ENCODE results near the gene TTN.

TTN gene

GRCh38 chr2:178796079-178796677 is 11.0 kb downstream of the TTN start:
- no peak overlapping the region for H3K27ac Mint-ChIP-seq
- CTCF ChIA-PET, result interaction anchor here (0.8 to 3.4 kb wide), 9 partner anchors 23 to 615 kb away, joined by 3 to 17 read pairs (median 10); no protein-coding TSS in a partner anchor
- H3K36me3 Mint-ChIP-seq, result no peaks in the 10 kb centered on the region
- H3K4me3 Mint-ChIP-seq, result no peak overlapping the region
- DNase-seq, result no peak
- no peaks in the 10 kb centered on the region for H3K27me3 Mint-ChIP-seq
- H3K9me3 Mint-ChIP-seq, result no peaks in the 10 kb centered on the region
- peaks cover 3% of the 10 kb centered on the region for H3K4me1 Mint-ChIP-seq

GRCh38 chr2:178787934-178788333 is 19.3 kb downstream of the TTN start:
- no peaks in the 10 kb centered on the region for H3K27me3 Mint-ChIP-seq
- no peak overlapping the region for H3K4me3 Mint-ChIP-seq
- CTCF ChIA-PET, result no interaction called here
- H3K4me1 Mint-ChIP-seq, result peaks cover 9% of the 10 kb centered on the region
- no peak overlapping the region for H3K27ac Mint-ChIP-seq
- H3K9me3 Mint-ChIP-seq, result no peaks in the 10 kb centered on the region
- H3K36me3 Mint-ChIP-seq, result no peaks in the 10 kb centered on the region
- no peak for DNase-seq

- Mint-ChIP-seq H3K27ac (no peak overlapping the region), H3K36me3 (no peaks in the 10 kb centered on the region), H3K4me3 (no peak overlapping the region), H3K4me1 (peaks cover 9% of the 10 kb centered on the region), H3K9me3 (no peaks in the 10 kb centered on the region), H3K27me3 (no peaks in the 10 kb centered on the region)
- DNase-seq, result no peak
- CTCF ChIA-PET, result no interaction called here
These were observed 20.1 kb downstream of the TTN start for GRCh38 chr2:178787155-178787554.

GRCh38 chr2:178783889-178784288 is 23.3 kb downstream of the TTN start:
- DNase-seq, result no peak
- H3K4me3 Mint-ChIP-seq, result no peak overlapping the region
- CTCF ChIA-PET, result interaction anchor here (0.7 kb wide), 1 partner anchor 10 kb away, joined by 4 read pairs; no protein-coding TSS in a partner anchor
- no peaks in the 10 kb centered on the region for H3K27me3 Mint-ChIP-seq
- no peaks in the 10 kb centered on the region for H3K9me3 Mint-ChIP-seq
- H3K36me3 Mint-ChIP-seq, result peaks cover 2% of the 10 kb centered on the region
- no peak overlapping the region for H3K27ac Mint-ChIP-seq
- no peaks in the 10 kb centered on the region for H3K4me1 Mint-ChIP-seq

GRCh38 chr2:178782236-178782635 is 25.0 kb downstream of the TTN start:
- Mint-ChIP-seq H3K4me1 (no peaks in the 10 kb centered on the region), H3K9me3 (no peaks in the 10 kb centered on the region), H3K36me3 (peaks cover 2% of the 10 kb centered on the region), H3K27ac (no peak overlapping the region), H3K27me3 (no peaks in the 10 kb centered on the region), H3K4me3 (no peak overlapping the region)
- no peak for DNase-seq
- CTCF ChIA-PET, result no interaction called here

- no peaks in the 10 kb centered on the region for H3K27me3 Mint-ChIP-seq
- peaks cover 9% of the 10 kb centered on the region for H3K36me3 Mint-ChIP-seq
- no peak overlapping the region for H3K4me3 Mint-ChIP-seq
- CTCF ChIA-PET, result interaction anchor here (0.6 kb wide), 1 partner anchor 12 kb away, joined by 4 read pairs; no protein-coding TSS in a partner anchor
- H3K9me3 Mint-ChIP-seq, result no peaks in the 10 kb centered on the region
- no peak for DNase-seq
- H3K27ac Mint-ChIP-seq, result no peak overlapping the region
- H3K4me1 Mint-ChIP-seq, result no peaks in the 10 kb centered on the region
These were observed 29.6 kb downstream of the TTN start for GRCh38 chr2:178777577-178777976.

GRCh38 chr2:178776751-178777150 is 30.5 kb downstream of the TTN start:
- CTCF ChIA-PET, result no interaction called here
- H3K9me3 Mint-ChIP-seq, result no peaks in the 10 kb centered on the region
- H3K36me3 Mint-ChIP-seq, result peaks cover 9% of the 10 kb centered on the region
- no peaks in the 10 kb centered on the region for H3K27me3 Mint-ChIP-seq
- no peaks in the 10 kb centered on the region for H3K4me1 Mint-ChIP-seq
- no peak for DNase-seq
- H3K27ac Mint-ChIP-seq, result no peak overlapping the region
- H3K4me3 Mint-ChIP-seq, result no peak overlapping the region

GRCh38 chr2:178775975-178776374 is 31.2 kb downstream of the TTN start:
- Mint-ChIP-seq H3K36me3 (peaks cover 9% of the 10 kb centered on the region), H3K4me3 (no peak overlapping the region), H3K27ac (no peak overlapping the region), H3K4me1 (no peaks in the 10 kb centered on the region), H3K27me3 (no peaks in the 10 kb centered on the region), H3K9me3 (no peaks in the 10 kb centered on the region)
- CTCF ChIA-PET, result interaction anchor here (0.7 kb wide), 1 partner anchor 75 kb away, joined by 3 read pairs; no protein-coding TSS in a partner anchor
- DNase-seq, result no peak

- peaks cover 2% of the 10 kb centered on the region for H3K36me3 Mint-ChIP-seq
- no peaks in the 10 kb centered on the region for H3K9me3 Mint-ChIP-seq
- H3K4me1 Mint-ChIP-seq, result no peaks in the 10 kb centered on the region
- DNase-seq, result no peak
- H3K27ac Mint-ChIP-seq, result no peak overlapping the region
- no peaks in the 10 kb centered on the region for H3K27me3 Mint-ChIP-seq
- H3K4me3 Mint-ChIP-seq, result no peak overlapping the region
- CTCF ChIA-PET, result no interaction called here
These were observed 36.7 kb downstream of the TTN start for GRCh38 chr2:178770518-178770917.

GRCh38 chr2:178767094-178768060 is 39.8 kb downstream of the TTN start:
- Mint-ChIP-seq H3K36me3 (no peaks in the 10 kb centered on the region), H3K4me1 (no peaks in the 10 kb centered on the region), H3K27ac (no peak overlapping the region), H3K4me3 (no peak overlapping the region), H3K27me3 (no peaks in the 10 kb centered on the region), H3K9me3 (no peaks in the 10 kb centered on the region)
- CTCF ChIA-PET, result no interaction called here
- no peak for DNase-seq

GRCh38 chr2:178764097-178764496 is 43.1 kb downstream of the TTN start:
- H3K4me1 Mint-ChIP-seq, result peaks cover 3% of the 10 kb centered on the region
- H3K9me3 Mint-ChIP-seq, result no peaks in the 10 kb centered on the region
- DNase-seq, result no peak
- CTCF ChIA-PET, result interaction anchor here (0.8 to 2.2 kb wide), 3 partner anchors 361 to 677 kb away, joined by 3 to 8 read pairs (median 6); no protein-coding TSS in a partner anchor
- H3K36me3 Mint-ChIP-seq, result no peaks in the 10 kb centered on the region
- no peak overlapping the region for H3K4me3 Mint-ChIP-seq
- no peak overlapping the region for H3K27ac Mint-ChIP-seq
- no peaks in the 10 kb centered on the region for H3K27me3 Mint-ChIP-seq

GRCh38 chr2:178761759-178762371 is 45.4 kb downstream of the TTN start:
- Mint-ChIP-seq H3K4me3 (no peak overlapping the region), H3K36me3 (no peaks in the 10 kb centered on the region), H3K9me3 (no peaks in the 10 kb centered on the region), H3K27ac (no peak overlapping the region), H3K4me1 (peaks cover 3% of the 10 kb centered on the region), H3K27me3 (no peaks in the 10 kb centered on the region)
- CTCF ChIA-PET, result interaction anchor here (0.7 to 1.7 kb wide), 13 partner anchors 11 to 679 kb away, joined by 3 to 16 read pairs (median 4); no protein-coding TSS in a partner anchor
- peak; percentile 47 for DNase-seq

GRCh38 chr2:178756843-178757242 is 50.4 kb downstream of the TTN start:
- no peaks in the 10 kb centered on the region for H3K9me3 Mint-ChIP-seq
- H3K4me3 Mint-ChIP-seq, result no peak overlapping the region
- H3K4me1 Mint-ChIP-seq, result peaks cover 3% of the 10 kb centered on the region
- DNase-seq, result no peak
- no peak overlapping the region for H3K27ac Mint-ChIP-seq
- CTCF ChIA-PET, result no interaction called here
- no peaks in the 10 kb centered on the region for H3K27me3 Mint-ChIP-seq
- no peaks in the 10 kb centered on the region for H3K36me3 Mint-ChIP-seq

GRCh38 chr2:178756343-178756742 is 50.9 kb downstream of the TTN start:
- DNase-seq, result no peak
- CTCF ChIA-PET, result no interaction called here

More at GRCh38 chr2:178756343-178756742, 50.9 kb downstream of the TTN start:
- H3K4me1 Mint-ChIP-seq, result peaks cover 3% of the 10 kb centered on the region
- H3K27ac Mint-ChIP-seq, result no peak overlapping the region
- H3K9me3 Mint-ChIP-seq, result no peaks in the 10 kb centered on the region
- H3K4me3 Mint-ChIP-seq, result no peak overlapping the region
- H3K27me3 Mint-ChIP-seq, result no peaks in the 10 kb centered on the region
- H3K36me3 Mint-ChIP-seq, result no peaks in the 10 kb centered on the region

Measured in activated naive CD4-positive, alpha-beta T cell treated with anti-CD3 and anti-CD28 coated beads, Interleukin-2, amount 10 ng/mL, durations not matched to agents 7 days and 5 days (primary cell).